ENCODE results near the gene CDK17. TPM values are rescaled to one million over a fixed set of nuclear protein-coding genes. Genes with fewer than 3 reads are reported as not detected.
"Not testable (repeated sequence)": the region's sequence is repeated elsewhere in the genome, so short reads cannot be mapped to it uniquely, and the experiment has no call there.

CDK17 gene
- total RNA-seq, 2 experiments from 2014 or later, result 25.2 to 28.5 TPM

- POLR2A ChIA-PET, result no interaction called here
- CTCF ChIA-PET, result no interaction called here
These were observed 20.8 kb upstream of the CDK17 start for GRCh38 chr12:96421014-96421413.

GRCh38 chr12:96420277-96420835 is 20.1 kb upstream of the CDK17 start:
- ChIA-PET CTCF (no interaction called here), POLR2A (no interaction called here)

GRCh38 chr12:96419576-96420276 is 19.5 kb upstream of the CDK17 start:
- ChIA-PET CTCF (no interaction called here), POLR2A (no interaction called here)

GRCh38 chr12:96417688-96418087 is 17.4 kb upstream of the CDK17 start:
- POLR2A ChIA-PET, result interaction anchor here (0.6 kb wide), 1 partner anchor 27 kb away, joined by 3 read pairs; no protein-coding TSS in a partner anchor
- CTCF ChIA-PET, result interaction anchor here (0.9 to 1.4 kb wide), 2 partner anchors 72 to 99 kb away, joined by 3 to 4 read pairs; partner anchors contain the start of gene CFAP54

- ChIA-PET CTCF (no interaction called here), POLR2A (interaction anchor here (0.7 kb wide), 1 partner anchor 8 kb away, joined by 6 read pairs; no protein-coding TSS in a partner anchor)
These were observed 16.0 kb upstream of the CDK17 start for GRCh38 chr12:96416033-96416799.

- ChIA-PET POLR2A (no interaction called here), CTCF (no interaction called here)
These were observed 14.4 kb upstream of the CDK17 start for GRCh38 chr12:96414637-96415036.

- CTCF ChIA-PET, result no interaction called here
- POLR2A ChIA-PET, result no interaction called here
These were observed 12.2 kb upstream of the CDK17 start for GRCh38 chr12:96412431-96412830.

GRCh38 chr12:96409731-96410130 is 9.5 kb upstream of the CDK17 start:
- ChIA-PET POLR2A (no interaction called here), CTCF (no interaction called here)

- POLR2A ChIA-PET, result no interaction called here
- CTCF ChIA-PET, result no interaction called here
These were observed 8.8 kb upstream of the CDK17 start for GRCh38 chr12:96408993-96409392.

- CTCF ChIA-PET, result not testable (repeated sequence)
- POLR2A ChIA-PET, result interaction anchor here (0.6 to 0.7 kb wide), 2 partner anchors 9 to 778 kb away, joined by 3 to 6 read pairs; no protein-coding TSS in a partner anchor
These were observed 7.3 kb upstream of the CDK17 start for GRCh38 chr12:96407429-96408097.

GRCh38 chr12:96404696-96405095 is 4.5 kb upstream of the CDK17 start:
- POLR2A ChIA-PET, result no interaction called here
- CTCF ChIA-PET, result no interaction called here

GRCh38 chr12:96403870-96404269 is 3.6 kb upstream of the CDK17 start:
- CTCF ChIA-PET, result no interaction called here

GRCh38 chr12:96402522-96402921 is 2.3 kb upstream of the CDK17 start:
- POLR2A ChIA-PET, result not testable (repeated sequence)
- CTCF ChIA-PET, result interaction anchor here (3.0 kb wide), 1 partner anchor 114 kb away, joined by 12 read pairs; no protein-coding TSS in a partner anchor

More at GRCh38 chr12:96403870-96404269, 3.6 kb upstream of the CDK17 start:
- POLR2A ChIA-PET, result no interaction called here

- ChIA-PET POLR2A (no interaction called here), CTCF (interaction anchor here (3.0 kb wide), 1 partner anchor 114 kb away, joined by 12 read pairs; no protein-coding TSS in a partner anchor)
These were observed 1.8 kb upstream of the CDK17 start for GRCh38 chr12:96402061-96402460.

- POLR2A ChIA-PET, result interaction anchor here (1.5 to 2.2 kb wide), 3 partner anchors 44 to 366 kb away, joined by 5 to 9 read pairs (median 7); partner anchors contain the start of gene LTA4H
- CTCF ChIA-PET, result interaction anchor here (0.7 to 3.0 kb wide), 5 partner anchors 25 to 115 kb away, joined by 3 to 12 read pairs (median 4); no protein-coding TSS in a partner anchor
These were observed 1.0 kb upstream of the CDK17 start for GRCh38 chr12:96401076-96401871.

- ChIA-PET POLR2A (interaction anchor here (0.6 to 2.5 kb wide), 11 partner anchors 22 to 365 kb away, joined by 3 to 19 read pairs (median 5); partner anchors contain the start of gene LTA4H), CTCF (interaction anchor here (0.6 to 3.0 kb wide), 7 partner anchors 22 to 116 kb away, joined by 3 to 12 read pairs (median 4); no protein-coding TSS in a partner anchor)
These were observed 414 bp upstream of the CDK17 start for GRCh38 chr12:96400631-96401075.

GRCh38 chr12:96399120-96399918 is 920 bp downstream of the CDK17 start:
- ChIA-PET CTCF (interaction anchor here (1.0 to 1.8 kb wide), 5 partner anchors 21 to 117 kb away, joined by 3 to 10 read pairs (median 4); no protein-coding TSS in a partner anchor), POLR2A (interaction anchor here (0.6 to 2.5 kb wide), 13 partner anchors 9 to 540 kb away, joined by 3 to 19 read pairs (median 3); partner anchors contain the start of gene LTA4H)
